ENCODE measurements around the gene RNF181. TPM values are rescaled to one million over a fixed set of nuclear protein-coding genes. Genes with fewer than 3 reads are reported as not detected.

Gene RNF181
- total RNA-seq, 2 donors from 2014 or later = 109 to 194 TPM

GRCh38 chr2:85635636-85636035 is 40.1 kb downstream of the RNF181 start:
- Histone ChIP-seq H3K4me1 (peaks cover 0 to 5% of the 10 kb centered on the region in 2 donors), H3K36me3 (peaks cover 94% of the 10 kb centered on the region), H3K9me3 (no peaks in the 10 kb centered on the region), H3K27ac (no peak overlapping the region), H3K4me3 (no peak overlapping the region), H3K27me3 (no peaks in the 10 kb centered on the region)
- no peak for DNase-seq (ENCODE audit: low spot score)
- no peak for TF ChIP-seq CTCF (IDR thresholded peaks at IDR 0.05)

GRCh38 chr2:85642725-85643124 is 47.2 kb downstream of the RNF181 start:
- Histone ChIP-seq H3K27ac (no peak overlapping the region), H3K4me1 (no peaks in the 10 kb centered on the region), H3K9me3 (no peaks in the 10 kb centered on the region), H3K36me3 (peaks cover 97% of the 10 kb centered on the region), H3K4me3 (no peak overlapping the region), H3K27me3 (no peaks in the 10 kb centered on the region)
- no peak for TF ChIP-seq CTCF (IDR thresholded peaks at IDR 0.05)
- no peak for DNase-seq (ENCODE audit: low spot score)

GRCh38 chr2:85644909-85645308 is 49.4 kb downstream of the RNF181 start:
- no peaks in the 10 kb centered on the region for H3K9me3 ChIP-seq
- H3K4me3 ChIP-seq = no peak overlapping the region
- H3K4me1 ChIP-seq = peaks cover 0 to 7% of the 10 kb centered on the region in 2 donors
- H3K27ac ChIP-seq = no peak overlapping the region
- no peak for TF ChIP-seq CTCF (IDR thresholded peaks at IDR 0.05)
- peaks cover 97% of the 10 kb centered on the region for H3K36me3 ChIP-seq
- no peaks in the 10 kb centered on the region for H3K27me3 ChIP-seq
- no peak for DNase-seq (ENCODE audit: low spot score)

- no peak for DNase-seq (ENCODE audit: low spot score)
These were observed 50.6 kb downstream of the RNF181 start for GRCh38 chr2:85646166-85646565.

More at GRCh38 chr2:85646166-85646565, 50.6 kb downstream of the RNF181 start:
- Histone ChIP-seq H3K36me3 (peaks cover 95% of the 10 kb centered on the region), H3K27ac (no peak overlapping the region), H3K9me3 (no peaks in the 10 kb centered on the region), H3K27me3 (no peaks in the 10 kb centered on the region), H3K4me1 (peaks cover 0 to 7% of the 10 kb centered on the region in 2 donors), H3K4me3 (no peak overlapping the region)
- no peak for TF ChIP-seq CTCF (IDR thresholded peaks at IDR 0.05)

Other genes with a start within 250 kb of the RNF181 start
- 10 to 100 TPM; 34.2 to 40.8 TPM for gene RETSAT, start 241.2 kb upstream of the RNF181 start, total RNA-seq
- gene ELMOD3, start 241.0 kb upstream of the RNF181 start, total RNA-seq = 10 to 100 TPM in 1 of 2 donors, 1 to 10 TPM in 1; 8.4 to 11.1 TPM
- 10 to 100 TPM in 1 of 2 donors, 1 to 10 TPM in 1; 8.7 to 43.4 TPM for gene CAPG, start 185.4 kb upstream of the RNF181 start, total RNA-seq
- gene SH2D6, start 177.0 kb upstream of the RNF181 start, total RNA-seq = not detected
- 100 to 1,000 TPM in 1 of 2 donors, 10 to 100 TPM in 1; 95.6 to 101 TPM for gene MAT2A, start 56.6 kb upstream of the RNF181 start, total RNA-seq
- 10 to 100 TPM; 18.0 to 23.3 TPM for gene GGCX, start 34.3 kb upstream of the RNF181 start, total RNA-seq
- gene VAMP8, start 18.2 kb upstream of the RNF181 start, total RNA-seq = 10 to 100 TPM; 11.9 to 26.1 TPM
- gene VAMP5, start 11.3 kb upstream of the RNF181 start, total RNA-seq = 10 to 100 TPM; 37.2 to 61.7 TPM
- gene TMEM150A, start 7.0 kb downstream of the RNF181 start, total RNA-seq = 10 to 100 TPM; 15.8 to 21.7 TPM
- gene C2orf68, start 16.3 kb downstream of the RNF181 start, total RNA-seq = 10 to 100 TPM in 1 of 2 donors, 1 to 10 TPM in 1; 8.9 to 11.1 TPM
- 10 to 100 TPM; 35.0 to 78.2 TPM for gene USP39, start 20.4 kb downstream of the RNF181 start, total RNA-seq
- under 1 TPM in 1 of 2 donors, not detected in 1; 0.15 TPM for gene SFTPB, start 72.5 kb downstream of the RNF181 start, total RNA-seq
- 1 to 10 TPM in 1 of 2 donors, not detected in 1; 1.4 TPM for gene GNLY, start 98.6 kb downstream of the RNF181 start, total RNA-seq
- gene ATOH8, start 158.2 kb downstream of the RNF181 start, total RNA-seq = 100 to 1,000 TPM in 1 of 2 donors, 10 to 100 TPM in 1; 35.1 to 116 TPM